ENCODE measurements around the gene NKAIN2.

- TF ChIP-seq CEBPB (IDR thresholded peaks at IDR 0.05; ENCODE audit: low read depth) (no peak), CTCF (IDR thresholded peaks at IDR 0.05 in 2 of 3, conservative IDR thresholded peaks at IDR 0.05 in 1 of 3; ENCODE audit: borderline replicate concordance in 1 of 3, insufficient read depth in 1 of 3, low read depth in 2 of 3, low read length in 2 of 3) (no peak), SIN3A (IDR thresholded peaks at IDR 0.05; ENCODE audit: low read depth) (no peak), SRF (IDR thresholded peaks at IDR 0.05; ENCODE audit: low read depth) (no peak), TCF7L2 (IDR thresholded peaks at IDR 0.05; ENCODE audit: borderline replicate concordance, extremely low read depth, insufficient read depth, insufficient read length) (no peak), SP1 (IDR thresholded peaks at IDR 0.05; ENCODE audit: low read depth) (no peak)
These were observed 198.9 kb downstream of the NKAIN2 start for GRCh38 chr6:124002377-124003081.
